T-helper 22 cell (primary cell): ENCODE data around the gene TNK1.
"Not testable (repeated sequence)": the region's sequence is repeated elsewhere in the genome, so short reads cannot be mapped to it uniquely, and the experiment has no call there.

ENCODE experiments used
- DNase-seq: peaks from one replicate; pipeline ENCODE4 v3.0.0-alpha.2; 2020; ENCODE audit warnings: low read depth

Gene TNK1

DNA sequence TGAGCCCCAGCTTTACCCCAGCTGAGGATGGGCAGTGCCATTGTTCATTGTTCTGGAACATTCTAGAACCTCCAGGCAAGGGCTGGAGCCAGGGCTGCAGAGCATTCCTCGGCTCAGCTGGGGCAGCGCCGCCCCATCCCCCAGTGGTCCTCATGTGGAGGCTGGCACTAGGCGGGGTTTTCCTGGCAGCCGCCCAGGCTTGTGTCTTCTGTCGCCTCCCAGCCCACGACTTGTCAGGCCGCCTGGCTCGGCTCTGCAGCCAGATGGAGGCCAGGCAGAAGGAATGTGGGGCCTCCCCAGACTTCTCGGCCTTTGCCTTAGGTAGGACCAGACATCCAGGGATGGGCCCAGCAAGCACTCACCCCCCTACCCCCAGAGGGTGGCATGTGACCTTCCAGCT, 25.8 kb upstream of the TNK1 start, which contains the start of gene TMEM95:
Gene TMEM95 (plus strand): TSS at position 104 of the 400 bp plus-strand sequence. CDS start 49 bp downstream, at position 153.
- DNase-seq: no peak

DNA sequence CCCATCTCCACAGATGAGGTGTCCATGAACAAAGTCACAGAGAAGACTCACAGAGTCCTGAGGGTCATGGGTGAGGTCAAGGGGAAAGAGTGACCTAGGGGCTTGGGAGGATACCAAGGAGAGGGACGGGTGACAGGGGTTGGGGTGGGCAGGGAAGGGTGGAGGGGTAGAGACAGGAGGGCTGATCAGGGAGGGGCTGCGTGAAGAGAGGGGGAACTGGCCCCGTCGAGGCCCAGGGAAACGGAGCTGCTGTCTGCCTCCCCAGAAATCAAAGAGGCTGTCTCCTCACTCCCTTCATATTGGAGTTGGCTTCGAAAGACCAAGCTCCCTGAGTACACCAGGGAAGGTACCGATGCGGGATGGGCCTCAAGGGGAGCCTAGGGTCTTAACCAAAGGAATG, 25.3 kb upstream of the TNK1 start:
- no peak for DNase-seq

DNA sequence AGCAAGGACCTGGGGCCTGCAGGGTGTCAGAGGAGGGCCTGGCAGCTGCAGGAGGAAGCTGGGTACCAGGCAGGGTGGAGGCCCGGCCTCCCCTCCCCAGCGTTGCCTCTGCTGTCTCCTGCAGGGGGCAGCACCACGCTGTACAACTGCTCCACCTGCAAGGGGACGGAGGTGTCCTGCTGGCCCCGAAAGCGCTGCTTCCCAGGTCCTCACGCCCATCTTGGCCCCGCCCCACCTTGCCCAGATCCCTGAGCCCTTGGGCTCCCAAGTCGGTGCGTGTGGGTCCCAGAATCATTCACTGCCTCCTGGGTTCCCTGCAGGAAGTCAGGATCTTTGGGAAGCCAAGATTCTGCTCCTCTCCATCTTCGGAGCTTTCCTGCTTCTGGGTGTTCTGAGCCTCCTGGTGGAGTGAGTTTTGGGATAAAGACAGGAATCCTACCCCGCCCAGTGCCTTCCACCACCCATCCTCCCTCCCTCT, 24.8 kb upstream of the TNK1 start:
- peak; percentile 62 for DNase-seq

DNA sequence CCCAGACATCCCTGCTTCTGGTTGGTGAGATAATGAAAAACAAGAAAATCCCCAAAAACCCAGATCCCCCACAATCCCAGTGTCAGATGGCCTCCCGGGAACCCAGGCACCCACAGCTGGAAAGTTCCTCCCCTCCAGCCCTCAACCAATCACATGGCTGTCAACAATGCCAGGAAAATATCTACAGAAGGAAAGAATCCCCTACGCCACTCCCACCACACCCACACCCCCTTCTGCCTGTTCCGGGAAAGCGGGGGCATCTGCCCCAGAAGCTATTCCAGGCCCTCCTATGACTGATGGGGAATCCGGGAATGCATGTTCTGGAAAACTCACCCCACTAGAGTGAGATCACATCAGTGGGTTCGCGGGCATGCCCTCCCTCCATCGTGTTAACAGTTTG, 24.1 kb upstream of the TNK1 start:
- DNase-seq: no peak

DNA sequence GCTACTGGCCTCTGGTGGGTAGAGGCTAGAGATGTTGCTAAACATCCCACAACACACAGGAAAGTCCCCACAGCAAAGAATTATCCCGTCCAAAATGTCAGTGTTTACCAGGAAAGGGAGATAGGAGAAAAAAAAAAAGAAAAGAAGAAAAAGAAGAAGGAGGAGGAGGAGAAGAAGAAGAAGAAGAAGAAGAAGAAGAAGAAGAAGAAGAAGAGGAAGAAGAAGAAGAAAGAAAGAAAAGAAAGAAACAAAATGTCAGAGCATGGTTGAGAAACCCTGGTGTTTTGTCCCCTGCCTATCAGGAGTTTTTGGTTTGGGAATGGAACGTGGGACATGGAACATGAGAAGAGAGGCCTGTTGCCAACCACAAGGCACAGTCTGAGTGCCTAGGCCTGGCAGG, 23.5 kb upstream of the TNK1 start:
- no peak for DNase-seq

DNA sequence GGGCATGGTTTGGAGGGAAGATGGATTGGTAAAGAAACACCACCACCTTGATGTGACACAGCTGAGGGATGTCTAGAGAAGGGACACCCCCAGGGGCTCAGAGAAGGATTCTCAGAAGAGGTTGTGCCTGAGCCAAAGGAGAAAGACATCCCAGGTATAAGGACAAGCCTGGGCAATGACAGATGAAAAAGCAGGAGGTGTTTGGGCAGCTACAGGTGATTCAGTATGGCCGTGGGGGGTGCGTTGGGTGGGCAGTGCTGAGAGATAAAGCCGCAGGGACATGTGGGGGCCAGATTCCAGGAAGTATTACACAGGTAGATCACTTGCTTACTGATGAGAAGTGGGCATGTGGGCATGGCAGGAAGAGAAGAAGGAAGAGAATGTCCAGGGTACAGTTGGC, 19.0 kb upstream of the TNK1 start:
- DNase-seq: no peak

DNA sequence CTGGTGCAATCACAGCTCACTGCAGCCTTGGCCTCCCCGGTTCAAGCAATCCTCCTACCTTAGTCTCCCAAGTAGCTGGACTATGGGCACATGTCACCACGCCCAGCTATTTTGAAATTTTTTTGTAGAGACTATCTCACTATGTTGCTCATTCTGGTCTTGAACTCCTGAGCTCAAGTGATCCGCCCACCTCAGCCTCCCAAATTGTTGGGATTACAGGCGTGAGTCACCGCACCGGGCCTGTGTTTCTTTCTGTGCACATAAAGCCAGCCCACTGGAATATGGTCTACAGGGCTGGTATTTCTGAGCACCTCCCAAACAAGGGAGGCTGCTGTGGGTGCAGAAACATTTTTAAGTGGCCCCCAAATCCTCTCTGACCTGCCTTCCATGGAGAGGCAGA, 17.6 kb upstream of the TNK1 start:
- no peak for DNase-seq

DNA sequence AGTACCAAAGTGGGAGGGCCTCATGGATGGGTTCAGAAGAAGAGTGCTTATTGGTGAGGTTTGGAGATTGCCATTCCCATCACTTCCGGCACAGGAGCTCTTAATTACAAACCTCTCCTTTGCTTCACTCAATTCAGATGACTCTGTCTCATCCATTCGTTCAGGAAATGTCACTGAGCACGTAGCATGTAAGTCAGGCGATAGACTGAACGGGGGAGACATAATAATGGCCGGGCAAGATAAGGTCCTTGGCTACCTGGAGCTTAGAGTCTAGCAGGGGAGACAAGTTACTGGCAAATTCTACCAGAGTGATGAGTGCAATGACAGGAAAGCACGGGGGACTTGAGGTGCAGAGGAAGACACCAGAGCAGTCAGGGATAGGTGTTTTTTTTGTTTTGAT, 14.9 kb upstream of the TNK1 start:
- not testable (repeated sequence) for DNase-seq

DNA sequence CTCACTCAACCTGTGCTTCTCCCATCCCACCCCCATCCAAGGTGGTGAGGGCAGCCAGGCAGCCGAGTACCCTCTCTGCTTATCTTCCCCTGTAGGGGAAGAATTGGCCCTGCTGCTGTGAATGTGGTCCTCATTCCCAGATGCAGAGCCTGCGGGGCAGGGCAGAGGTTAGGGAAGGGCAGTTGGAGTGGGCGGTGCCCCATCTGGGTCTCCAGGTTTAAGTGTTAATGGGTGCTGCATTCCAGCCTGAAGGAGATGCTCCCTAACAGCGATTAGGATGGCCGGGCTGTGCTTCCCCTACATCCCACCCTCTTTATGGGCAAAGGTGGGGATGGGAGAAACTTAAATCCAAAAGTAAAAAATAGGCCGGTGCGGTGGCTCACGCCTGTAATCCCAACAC, 13.8 kb upstream of the TNK1 start:
- DNase-seq: no peak

DNA sequence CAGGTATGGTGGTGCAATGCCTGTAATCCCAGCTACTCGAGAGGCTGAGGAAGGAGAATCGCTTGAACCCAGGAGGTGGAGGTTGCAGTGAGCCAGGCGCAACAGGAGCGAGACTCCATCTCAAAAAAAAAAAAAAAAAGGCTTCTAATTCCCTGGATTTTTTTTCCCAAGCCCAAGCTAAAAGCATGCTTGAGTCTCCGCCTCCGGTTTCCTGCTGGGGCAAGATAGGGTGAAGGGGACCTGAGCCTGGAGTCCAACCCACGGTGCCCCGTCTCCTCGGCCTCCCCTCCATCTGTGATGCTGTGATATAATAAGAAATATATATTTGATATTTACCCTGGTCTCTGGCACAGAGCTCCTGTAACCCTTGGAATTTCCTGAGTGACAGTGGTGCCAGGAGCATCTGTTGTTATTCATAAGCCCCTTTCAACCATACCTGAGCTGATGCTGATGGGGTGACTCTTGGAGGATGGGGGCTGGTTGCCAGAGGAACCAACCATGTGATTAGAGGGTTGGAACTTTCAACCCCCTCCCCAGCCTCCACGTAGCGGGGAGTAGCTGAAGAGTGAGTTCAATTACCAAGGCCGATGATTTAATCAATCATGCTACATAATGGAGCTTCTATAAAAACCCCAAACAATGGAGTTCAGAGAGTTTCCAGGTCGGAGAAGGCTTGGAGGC, 12.8 kb upstream of the TNK1 start:
- no peak for DNase-seq

DNA sequence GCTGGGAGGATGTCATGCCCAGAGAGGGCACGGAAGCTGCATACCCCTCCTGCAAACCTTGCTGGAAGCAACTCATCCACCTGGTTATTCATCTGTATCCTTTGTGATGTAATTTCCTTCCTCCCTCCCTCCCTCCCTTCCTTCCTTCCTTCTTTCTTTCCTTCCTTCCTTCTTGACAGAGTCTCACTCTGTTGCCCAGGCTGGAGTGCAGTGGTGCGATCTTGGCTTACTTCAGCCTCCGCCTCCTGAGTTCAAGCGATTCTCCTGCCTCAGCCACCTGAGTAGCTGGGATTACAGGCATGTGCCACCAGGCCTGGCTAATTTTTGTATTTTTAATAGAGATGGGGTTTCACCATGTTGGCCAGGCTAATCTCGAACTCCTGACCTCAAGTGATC, 12.3 kb upstream of the TNK1 start:
- not testable (repeated sequence) for DNase-seq

DNA sequence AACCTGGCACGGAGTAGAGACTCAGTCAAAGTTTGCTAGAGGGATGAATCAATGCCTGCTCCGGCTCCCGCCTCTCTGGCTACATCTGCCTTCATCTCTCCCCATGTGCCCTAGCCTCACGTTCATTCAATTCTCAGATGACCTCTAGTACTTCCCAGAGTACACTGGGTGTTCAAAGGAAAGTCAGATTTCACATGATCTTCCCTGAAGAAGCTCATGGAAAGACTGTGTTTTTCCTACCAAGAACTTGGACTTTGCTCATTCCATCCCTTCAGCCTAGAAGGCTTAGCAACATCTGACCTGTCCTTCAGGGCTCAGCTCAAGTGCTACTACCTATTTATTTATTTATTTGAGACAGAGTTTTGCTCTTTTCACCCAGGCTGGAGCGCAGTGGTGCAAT, 11.1 kb upstream of the TNK1 start:
- no peak for DNase-seq

DNA sequence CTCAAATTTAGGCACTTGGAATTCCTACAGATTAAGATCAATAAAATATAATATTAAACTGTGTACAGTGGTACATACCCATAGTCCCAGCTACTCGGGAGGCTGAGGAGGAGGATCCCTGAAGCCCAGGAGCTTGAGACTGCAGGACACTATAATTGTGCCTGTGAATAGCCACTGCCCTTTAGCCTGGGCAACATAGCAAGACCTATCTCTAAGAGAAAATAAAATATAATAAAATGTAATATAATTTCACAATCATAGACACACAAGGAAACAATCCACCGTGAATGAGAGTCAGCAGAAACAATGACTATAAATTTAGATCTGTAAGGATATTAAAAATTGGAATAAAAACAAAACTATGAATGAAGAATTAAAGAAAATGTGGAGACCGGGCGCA, 10.0 kb upstream of the TNK1 start:
- DNase-seq: no peak

DNA sequence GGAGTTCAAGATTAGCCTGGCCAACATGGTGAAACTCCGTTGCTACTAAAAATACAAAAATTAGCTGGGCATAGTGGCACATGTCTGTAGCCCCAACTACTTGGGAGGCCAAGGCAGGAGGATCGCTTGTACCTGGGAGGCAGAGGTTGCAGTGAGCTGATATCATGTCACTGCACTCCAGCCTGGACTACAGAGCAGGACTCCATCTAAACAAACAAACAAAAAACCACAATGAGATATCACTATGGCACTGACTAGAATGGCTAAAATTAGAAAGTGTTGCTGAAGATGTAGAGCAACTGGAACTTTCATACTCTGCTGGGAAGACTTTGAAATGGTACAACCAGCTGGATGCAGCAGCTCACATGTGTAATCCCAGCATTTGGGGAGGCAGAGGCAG, 6.5 kb upstream of the TNK1 start:
- no peak for DNase-seq

DNA sequence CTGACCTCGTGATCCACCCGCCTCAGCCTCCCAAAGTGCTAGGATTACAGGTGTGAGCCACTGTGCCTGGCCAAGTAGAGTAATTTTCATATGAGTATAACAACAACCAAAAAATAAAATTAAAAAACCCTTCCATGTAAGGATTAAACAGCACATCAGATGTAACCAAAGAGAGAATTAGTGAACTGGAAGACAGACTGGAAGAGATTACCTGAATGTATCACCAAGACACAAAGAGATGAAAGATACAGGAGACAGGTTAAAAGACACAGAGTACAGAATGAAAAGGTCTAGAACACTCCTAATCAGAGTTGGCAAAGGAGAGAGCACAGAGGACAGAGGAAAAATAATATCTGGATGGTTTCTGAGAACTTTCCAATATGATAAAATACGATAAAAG, 1.8 kb upstream of the TNK1 start:
- no peak for DNase-seq

DNA sequence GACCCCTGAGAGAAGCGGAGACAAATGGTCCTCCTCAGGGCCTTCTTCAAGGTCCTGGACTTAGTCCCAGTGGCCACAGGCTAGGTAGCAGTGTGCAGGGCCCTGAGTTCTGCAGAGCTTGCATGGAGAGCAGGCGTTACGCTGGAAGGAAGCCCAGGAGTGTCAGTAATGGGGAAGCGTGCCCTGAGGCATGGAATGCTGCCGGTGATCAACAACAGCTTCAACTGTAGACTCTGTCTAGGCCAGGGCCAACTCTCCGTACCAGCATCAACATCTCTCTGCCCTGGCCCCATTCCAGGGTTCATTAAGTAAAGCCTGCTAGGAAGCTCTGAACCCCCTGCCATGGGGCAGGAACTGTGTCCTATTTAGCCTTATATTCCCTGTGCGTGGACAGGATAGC, 568 bp upstream of the TNK1 start:
- no peak for DNase-seq

DNA sequence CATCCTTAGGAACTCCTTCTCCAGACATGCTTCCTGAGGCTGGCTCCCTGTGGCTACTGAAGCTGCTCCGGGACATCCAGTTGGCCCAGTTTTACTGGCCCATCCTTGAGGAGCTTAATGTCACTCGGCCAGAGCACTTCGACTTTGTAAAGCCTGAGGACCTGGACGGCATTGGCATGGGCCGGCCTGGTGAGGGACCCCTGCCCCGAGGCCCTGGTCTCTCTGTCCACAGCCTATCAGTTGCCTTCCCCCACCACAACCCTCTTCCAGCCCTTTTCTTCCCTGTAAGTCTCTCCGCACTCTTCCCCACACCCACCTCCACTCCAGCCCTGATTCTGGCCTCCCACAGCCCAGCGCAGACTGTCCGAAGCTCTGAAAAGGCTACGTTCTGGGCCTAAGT, 2.0 kb downstream of the TNK1 start:
- DNase-seq: no peak

DNA sequence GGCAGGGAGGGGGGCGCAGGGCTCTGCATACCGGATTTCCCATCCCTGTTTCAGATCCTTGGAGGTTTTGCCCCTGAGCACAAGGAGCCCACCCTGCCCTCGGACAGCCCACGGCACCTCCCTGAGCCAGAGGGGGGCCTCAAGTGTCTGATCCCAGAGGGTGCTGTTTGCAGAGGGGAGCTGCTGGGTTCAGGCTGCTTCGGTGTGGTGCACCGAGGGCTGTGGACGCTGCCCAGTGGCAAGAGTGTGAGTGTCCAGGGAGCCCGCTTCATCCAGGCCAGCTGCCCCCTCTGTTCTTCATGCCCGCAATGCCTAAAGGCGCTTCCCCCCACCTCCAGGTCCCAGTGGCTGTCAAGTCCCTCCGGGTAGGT, 2.5 kb downstream of the TNK1 start:
- no peak for DNase-seq

DNA sequence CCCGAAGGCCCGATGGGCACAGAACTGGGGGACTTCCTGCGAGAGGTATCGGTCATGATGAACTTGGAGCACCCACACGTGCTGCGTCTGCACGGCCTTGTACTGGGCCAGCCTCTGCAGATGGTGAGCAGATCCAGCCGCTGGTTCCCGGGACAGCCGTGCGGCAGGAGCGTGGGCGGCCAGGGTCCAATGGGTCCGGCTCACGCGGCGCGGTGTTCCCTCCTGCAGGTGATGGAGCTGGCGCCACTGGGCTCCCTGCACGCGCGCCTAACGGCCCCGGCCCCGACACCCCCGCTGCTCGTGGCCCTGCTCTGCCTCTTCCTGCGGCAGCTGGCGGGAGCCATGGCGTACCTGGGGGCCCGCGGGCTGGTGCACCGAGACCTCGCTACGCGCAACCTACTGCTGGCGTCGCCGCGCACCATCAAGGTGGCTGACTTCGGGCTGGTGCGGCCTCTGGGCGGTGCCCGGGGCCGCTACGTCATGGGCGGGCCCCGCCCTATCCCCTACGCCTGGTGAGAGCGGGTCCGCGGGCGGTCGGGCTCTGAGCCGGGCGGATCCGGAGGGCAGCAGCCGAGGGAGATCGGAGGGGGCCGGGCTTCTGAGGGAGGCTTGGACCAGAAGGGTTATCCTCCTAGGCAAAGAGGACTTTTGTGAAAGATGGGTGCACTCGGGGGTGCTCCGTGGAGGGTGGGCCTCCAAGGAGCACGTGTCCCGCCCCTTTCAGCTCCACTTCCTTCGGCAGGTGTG, 3.0 kb downstream of the TNK1 start:
- peak; percentile 70 for DNase-seq

DNA sequence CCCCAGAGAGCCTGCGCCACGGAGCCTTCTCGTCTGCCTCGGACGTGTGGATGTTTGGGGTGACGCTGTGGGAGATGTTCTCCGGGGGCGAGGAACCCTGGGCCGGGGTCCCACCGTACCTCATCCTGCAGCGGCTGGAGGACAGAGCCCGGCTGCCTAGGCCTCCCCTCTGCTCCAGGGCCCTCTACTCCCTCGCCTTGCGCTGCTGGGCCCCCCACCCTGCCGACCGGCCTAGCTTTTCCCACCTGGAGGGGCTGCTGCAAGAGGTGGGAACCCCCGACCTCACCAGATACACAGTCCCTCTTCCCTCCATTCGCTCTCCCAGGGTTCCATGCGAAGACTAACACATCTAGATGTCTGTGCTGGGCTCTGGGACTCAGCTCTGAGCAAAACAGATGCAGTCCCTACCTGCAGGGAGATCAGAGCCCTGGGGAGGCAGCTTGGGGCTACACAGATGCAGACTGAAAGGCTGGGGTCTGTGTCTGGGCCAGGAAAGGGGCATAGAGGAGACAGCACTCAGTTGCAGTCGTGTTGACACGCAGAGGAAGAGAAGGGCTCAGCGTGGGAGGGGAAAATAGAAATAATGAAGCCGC, 3.7 kb downstream of the TNK1 start:
- no peak for DNase-seq

DNA sequence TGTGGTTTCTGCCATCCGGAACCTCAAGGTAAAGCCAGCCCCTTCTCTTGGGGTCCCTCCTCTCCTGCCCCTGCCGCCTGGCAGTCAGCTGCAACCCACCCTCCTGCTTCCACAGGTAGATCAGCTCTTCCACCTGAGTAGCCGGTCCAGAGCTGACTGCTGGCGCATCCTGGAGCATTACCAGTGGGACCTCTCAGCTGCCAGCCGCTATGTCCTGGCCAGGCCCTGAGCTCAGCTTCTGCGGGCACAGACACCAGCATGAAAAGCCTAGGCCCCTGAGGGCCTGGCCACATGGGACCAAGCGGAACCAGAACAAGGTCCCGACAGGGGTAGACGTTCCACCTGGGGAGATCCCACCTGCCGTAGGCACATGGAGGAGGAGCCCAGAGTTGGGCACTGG, 8.0 kb downstream of the TNK1 start:
- DNase-seq: no peak

DNA sequence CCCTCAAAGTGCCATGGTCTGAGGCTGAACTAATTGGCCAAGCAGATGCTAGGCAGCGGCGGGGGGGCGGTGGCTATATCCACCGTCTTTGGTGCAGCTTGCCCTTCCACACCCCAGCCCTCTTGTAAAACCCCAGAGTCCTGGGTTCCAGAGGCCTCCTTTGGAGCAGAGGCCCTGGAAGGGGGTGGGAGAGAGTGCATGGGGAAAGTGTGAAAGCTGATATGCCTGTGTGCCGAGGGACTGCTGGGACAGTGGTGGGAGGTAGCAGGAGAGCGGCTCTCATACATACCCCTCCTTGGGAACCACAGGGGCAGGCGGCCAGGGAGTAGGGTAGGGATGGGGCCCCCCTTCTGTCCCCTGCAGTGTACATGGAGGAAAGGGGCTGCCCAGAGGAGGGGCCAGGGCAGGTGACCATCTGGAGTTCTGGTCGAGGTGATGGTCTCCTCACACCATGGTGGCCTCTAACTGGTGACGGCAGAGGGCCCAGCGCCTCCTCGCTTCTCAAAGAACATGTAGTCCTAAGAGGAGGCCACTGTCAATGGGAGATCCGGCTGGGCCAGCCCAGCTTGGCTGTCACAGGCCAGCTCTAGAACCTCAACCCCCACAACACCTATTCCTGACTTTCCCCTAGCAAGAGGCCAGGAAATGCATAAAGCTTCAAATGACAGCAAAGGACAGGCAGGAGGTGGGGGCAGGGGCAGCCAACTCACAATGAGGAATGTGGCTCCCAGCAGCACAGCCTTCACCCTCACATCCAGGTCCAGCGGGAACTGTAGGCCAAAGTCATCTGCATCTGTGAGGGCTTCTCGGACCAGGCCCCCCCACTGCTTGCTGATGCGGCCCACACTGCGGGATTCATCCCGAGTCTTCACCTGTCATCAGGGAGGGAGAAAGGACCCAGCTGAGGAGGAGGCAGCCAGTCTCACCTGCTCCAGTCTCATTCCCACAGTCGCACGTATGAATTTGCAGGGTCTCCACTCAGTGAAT, 9.3 kb downstream of the TNK1 start:
- no peak for DNase-seq
